Stimulated activated CD4-positive, alpha-beta T cell treated with anti-CD3 and anti-CD28 coated beads, Interleukin-15, amount 100 ng/mL, for 48 hours (primary cell): Measurements from ENCODE around the gene BLACAT1.
"Not testable (repeated sequence)": the region's sequence is repeated elsewhere in the genome, so short reads cannot be mapped to it uniquely, and the experiment has no call there.

Source experiments
- DNase-seq, 2 donors: peaks; one replicate each; pipeline ENCODE4 v3.0.0-alpha.2; 2020; ENCODE audit warnings: low read depth in 2 of 2

The BLACAT1 gene

GRCh38 chr1:205484985-205485967 is 29.4 kb upstream of the BLACAT1 start:
- peak; percentile 33 to 35 for DNase-seq

GRCh38 chr1:205483372-205483771 is 27.5 kb upstream of the BLACAT1 start:
- no peak for DNase-seq

- DNase-seq = not testable (repeated sequence)
Measured at GRCh38 chr1:205482587-205482986, 26.7 kb upstream of the BLACAT1 start.

- no peak for DNase-seq
Measured at GRCh38 chr1:205481629-205482151, 25.8 kb upstream of the BLACAT1 start.

GRCh38 chr1:205481218-205481617 is 25.4 kb upstream of the BLACAT1 start:
- DNase-seq = no peak

GRCh38 chr1:205480349-205480985 is 24.6 kb upstream of the BLACAT1 start:
- peak in 1 of 2 donors; percentile 44 for DNase-seq

GRCh38 chr1:205478985-205479384 is 23.1 kb upstream of the BLACAT1 start:
- DNase-seq = not testable (repeated sequence)

GRCh38 chr1:205477759-205478247 is 22.0 kb upstream of the BLACAT1 start:
- no peak for DNase-seq

- no peak for DNase-seq
Measured at GRCh38 chr1:205477121-205477758, 21.4 kb upstream of the BLACAT1 start.

GRCh38 chr1:205476648-205477047 is 20.8 kb upstream of the BLACAT1 start:
- DNase-seq = no peak

GRCh38 chr1:205475855-205476254 is 20.0 kb upstream of the BLACAT1 start:
- DNase-seq = no peak

- DNase-seq = no peak
Measured at GRCh38 chr1:205474571-205474970, 18.7 kb upstream of the BLACAT1 start.

- DNase-seq = no peak
Measured at GRCh38 chr1:205473966-205474365, 18.1 kb upstream of the BLACAT1 start.

GRCh38 chr1:205473475-205473874 is 17.6 kb upstream of the BLACAT1 start:
- no peak for DNase-seq

- no peak for DNase-seq
Measured at GRCh38 chr1:205472737-205473441, 17.0 kb upstream of the BLACAT1 start.

- DNase-seq = no peak
Measured at GRCh38 chr1:205470131-205470530, 14.3 kb upstream of the BLACAT1 start.

- DNase-seq = no peak
Measured at GRCh38 chr1:205466595-205467220, 10.9 kb upstream of the BLACAT1 start.

GRCh38 chr1:205465392-205465791 is 9.5 kb upstream of the BLACAT1 start:
- DNase-seq = no peak

- DNase-seq = no peak
Measured at GRCh38 chr1:205458777-205459566, 3.1 kb upstream of the BLACAT1 start.
